ACHN (cell line): ENCODE results near the gene TTLL8.

Source experiments
- DNase-seq: peaks from one replicate; pipeline ENCODE4 v3.0.0-alpha.2; 2015
- in situ Hi-C: cut with HindIII; loops from 2 replicates; pipeline ENCODE4 v1.10.0; 2017; ENCODE audit warnings: low sequenced_read_pairs, low pct_ligation_motif_present, low pct_unique_long_range_greater_than_20kb

The TTLL8 gene

GRCh38 chr22:49977578-49977977 lies 80.5 kb downstream of the TTLL8 start:
- in situ Hi-C loops = no loop called here
- DNase-seq = no peak

GRCh38 chr22:49976439-49977175 lies 81.5 kb downstream of the TTLL8 start:
- in situ Hi-C loops = no loop called here

GRCh38 chr22:49975543-49976389 lies 82.3 kb downstream of the TTLL8 start:
- in situ Hi-C loops = no loop called here
- DNase-seq = no peak

More at GRCh38 chr22:49976439-49977175, 81.5 kb downstream of the TTLL8 start:
- DNase-seq = no peak

- in situ Hi-C loops = no loop called here
- no peak for DNase-seq
Measured at GRCh38 chr22:49973018-49973961, 84.8 kb downstream of the TTLL8 start.

- in situ Hi-C loops = no loop called here
- DNase-seq = no peak
Measured at GRCh38 chr22:49972163-49973017, 85.7 kb downstream of the TTLL8 start.

GRCh38 chr22:49971232-49972162 lies 86.6 kb downstream of the TTLL8 start:
- DNase-seq = peak; percentile 70

GRCh38 chr22:49970528-49971231 lies 87.4 kb downstream of the TTLL8 start:
- in situ Hi-C loops = no loop called here
- peak; percentile 97 for DNase-seq

More at GRCh38 chr22:49971232-49972162, 86.6 kb downstream of the TTLL8 start:
- in situ Hi-C loops = no loop called here

GRCh38 chr22:49969751-49970527 lies 88.2 kb downstream of the TTLL8 start:
- in situ Hi-C loops = no loop called here
- no peak for DNase-seq

- in situ Hi-C loops = no loop called here
- DNase-seq = no peak
Measured at GRCh38 chr22:49968831-49969661, 89.1 kb downstream of the TTLL8 start.
